K562 (cell line): ENCODE measurements around the gene KASH5. TPM values are rescaled to one million over a fixed set of nuclear protein-coding genes. Genes with fewer than 3 reads are reported as not detected.

Experiments
- BHLHE40 ChIP-seq: IDR thresholded peaks from 2 replicates; pipeline ENCODE4 v1.6.1; 2011; ENCODE audit warnings: low read length, improper control_type of control experiment
- CSDE1 ChIP-seq, 2 experiments: fragments of 450-650 bp; IDR thresholded peaks; 2 replicates each; pipeline ENCODE4 v1.6.1; 2016; ENCODE audit warnings: mild to moderate bottlenecking in 1 of 2
- CTBP1 ChIP-seq: fragments of 450-650 bp; IDR thresholded peaks from 2 replicates; pipeline ENCODE4 v1.6.1; 2016; ENCODE audit warnings: borderline replicate concordance
- E2F3 ChIP-seq: fragments of 250-450 bp; sonication (Bioruptor Pico); IDR thresholded peaks from 2 replicates; pipeline ENCODE4 v1.4.0; 2020; ENCODE audit warnings: mild to moderate bottlenecking
- EGR1 ChIP-seq: fragments of 450-650 bp; conservative IDR thresholded peaks from 2 replicates; pipeline ENCODE4 v1.6.1; 2017; ENCODE audit warnings: mild to moderate bottlenecking
- FOS ChIP-seq: IDR thresholded peaks from 3 replicates; pipeline ENCODE4 v1.6.1; 2011; ENCODE audit not compliant: insufficient read length; ENCODE audit errors: extremely low read depth
- FOXK2 ChIP-seq, 2 experiments: fragments of 450-650 bp; IDR thresholded peaks in 1 of 2; conservative IDR thresholded peaks in 1 of 2; 2 replicates each; pipeline ENCODE4 v1.6.1; 2016; ENCODE audit warnings: low read depth in 2 of 2, mild to moderate bottlenecking in 1 of 2
- GABPB1 ChIP-seq: sonication (generic); formaldehyde crosslinking; IDR thresholded peaks from 2 replicates; pipeline ENCODE4 v1.8.0; 2022; ENCODE audit warnings: mild to moderate bottlenecking, missing genetic modification reagents
- GATA2 ChIP-seq: sonication (generic); formaldehyde crosslinking; IDR thresholded peaks from 2 replicates; pipeline ENCODE4 v1.4.0; 2020; ENCODE audit warnings: mild to moderate bottlenecking, missing genetic modification reagents
- GATAD2B ChIP-seq: fragments of 450-650 bp; IDR thresholded peaks from 2 replicates; pipeline ENCODE4 v1.6.1; 2017; ENCODE audit warnings: mild to moderate bottlenecking, borderline replicate concordance
- GTF2E2 ChIP-seq: fragments of 200-800 bp; sonication (Bioruptor generic); IDR thresholded peaks from 2 replicates; pipeline ENCODE4 v1.6.1; 2016; ENCODE audit warnings: missing genetic modification characterization, missing compliant biosample characterization
- HNRNPLL ChIP-seq: fragments of 200-400 bp; formaldehyde crosslinking; IDR thresholded peaks from 2 replicates; pipeline ENCODE4 v1.6.1; 2017; ENCODE audit warnings: low read length, low read depth, mild to moderate bottlenecking; ENCODE audit not compliant: poor library complexity, severe bottlenecking
- KDM1A ChIP-seq, 2 experiments: fragments of 450-650 bp; IDR thresholded peaks; 2 replicates each; pipeline ENCODE4 v1.6.1; 2016; ENCODE audit warnings: mild to moderate bottlenecking in 2 of 2
- LCOR ChIP-seq: sonication (generic); formaldehyde crosslinking; IDR thresholded peaks from 2 replicates; pipeline ENCODE4 v1.8.0; 2022; ENCODE audit warnings: mild to moderate bottlenecking, missing genetic modification reagents
- NFYB ChIP-seq: IDR thresholded peaks from 2 replicates; pipeline ENCODE4 v1.6.1; 2011; ENCODE audit warnings: mild to moderate bottlenecking, moderate library complexity; ENCODE audit not compliant: insufficient read length; ENCODE audit errors: extremely low read depth
- NR1H2 ChIP-seq: sonication (generic); formaldehyde crosslinking; IDR thresholded peaks from 2 replicates; pipeline ENCODE4 v1.4.0; 2020; ENCODE audit warnings: mild to moderate bottlenecking, missing genetic modification reagents
- PCBP1 ChIP-seq: fragments of 200-400 bp; formaldehyde crosslinking; IDR thresholded peaks from 2 replicates; pipeline ENCODE4 v1.6.1; 2018; ENCODE audit warnings: mild to moderate bottlenecking, low read depth, low read length; ENCODE audit not compliant: poor library complexity, severe bottlenecking
- RFX5 ChIP-seq: IDR thresholded peaks from 2 replicates; pipeline ENCODE4 v1.6.1; 2011; ENCODE audit warnings: low read depth, mild to moderate bottlenecking, improper control_type of control experiment, low read length
- RNF2 ChIP-seq: sonication (generic); IDR thresholded peaks from 2 replicates; pipeline ENCODE4 v1.6.1; 2016
- SRF ChIP-seq, 2 experiments: fragments of 250-450, 450-650 bp in 1 of 2; sonication (Bioruptor Pico) in 1 of 2; sonication (generic) in 1 of 2; formaldehyde crosslinking; IDR thresholded peaks; 2 replicates each; pipeline versions ENCODE4 v1.5.0 to v1.5.1; 2020 to 2022; ENCODE audit warnings: mild to moderate bottlenecking in 1 of 2, missing genetic modification reagents in 1 of 2
- polyA plus RNA-seq, 8 experiments: library from polyadenylated mRNA; depleted of rRNA in 4 of 8; stranded (reverse) in 5 of 8; unstranded in 3 of 8; fragments of >200 nt; fragmentation: Nextera tagmentation in 2 of 8; fragmentation: Illumina TruSeq in 1 of 8; extraction: Ambion mirVana in 2 of 8; extraction: Trizol in 1 of 8; gene quantifications; 2 replicates each; pipeline versions ENCODE4 v1.2.1 to v1.2.3, GENCODE V29; 2011 to 2014; ENCODE audit warnings: inconsistent platforms in 1 of 8, missing spikeins in 1 of 8
- total RNA-seq, 7 experiments: library from RNA; depleted of rRNA in 6 of 7; stranded (reverse); fragments of >200 nt in 6 of 7; fragmentation: Illumina TruSeq in 2 of 7; extraction: Trizol in 2 of 7; gene quantifications; 2 replicates each; pipeline versions ENCODE4 v1.2.1 to v1.2.3, GENCODE V29; 2011 to 2021; ENCODE audit warnings: low replicate concordance in 1 of 7
- TF ChIP-seq, protein P1 (sequence below): sonication (generic); formaldehyde crosslinking; IDR thresholded peaks from 2 replicates; pipeline ENCODE4 v1.8.0; 2022; ENCODE audit warnings: missing genetic modification reagents, mild to moderate bottlenecking, moderate library complexity, borderline replicate concordance
- TF ChIP-seq, protein P2 (sequence below): fragments of 450-650 bp; IDR thresholded peaks from 2 replicates; pipeline ENCODE4 v1.6.1; 2018; ENCODE audit not compliant: partially characterized antibody

Gene KASH5
- total and polyA plus RNA-seq, 9 of the 15 experiments (the other 6 are each of a cell fraction or from before 2014, with no cell fraction given): 0.07 to 0.84 (median 0.34) TPM; not detected in 1

DNA sequence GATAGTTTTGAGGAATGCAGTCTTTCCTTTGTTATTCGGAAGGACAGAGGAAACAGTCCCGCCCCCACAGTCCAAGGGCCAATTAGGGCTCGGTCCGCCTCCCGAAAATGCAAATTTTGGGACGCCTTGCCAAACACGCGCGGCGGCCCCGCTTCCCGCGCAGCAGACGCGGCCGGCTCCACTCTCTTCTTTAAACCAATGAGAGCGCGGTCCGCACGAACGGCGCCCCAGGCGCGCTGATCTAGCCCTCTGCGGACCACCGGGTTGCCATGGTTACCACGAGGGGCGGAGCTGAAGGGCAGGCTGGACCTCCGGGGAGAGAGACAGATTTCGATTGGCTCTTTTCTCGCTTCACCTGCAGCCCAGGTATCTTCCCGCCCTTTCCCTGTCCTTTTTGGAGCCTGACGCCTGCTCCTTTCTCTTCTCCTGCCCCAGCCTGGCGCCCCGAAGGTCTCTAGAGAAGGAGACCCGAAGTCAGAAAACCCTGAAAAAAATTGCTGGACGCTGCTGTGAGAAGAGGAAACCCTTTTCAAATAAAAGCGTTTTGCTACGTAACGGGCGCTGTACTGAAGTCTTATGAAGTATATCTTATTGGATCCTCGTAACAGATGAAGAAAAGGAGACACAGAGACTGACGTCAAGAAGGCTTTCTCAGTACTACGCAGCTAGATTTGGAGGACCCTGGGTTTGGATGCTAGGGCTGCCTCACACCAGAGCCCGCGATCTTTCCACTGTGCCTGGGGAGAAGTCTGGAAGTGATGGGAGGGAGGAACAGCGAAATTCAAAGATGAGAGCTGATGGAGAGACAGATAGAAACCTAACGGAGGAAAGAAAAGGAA is 33.2 kb downstream of the KASH5 start (continued):
- TF ChIP-seq PCBP1 (no peak), EGR1 (peak; percentile 52), NFYB (peak; percentile 34), NR1H2 (0 out of 2 replicates have a peak, but pooled peaks have one; percentile 49), BHLHE40 (0 out of 2 replicates have a peak, but pooled peaks have one; percentile 17), CSDE1 (IDR thresholded peaks at IDR 0.05) (peak in 1 of 2 experiments; percentile 94; a peak in 2 of 4 replicates), FOXK2 (conservative IDR thresholded peaks at IDR 0.05 in 1 of 2, IDR thresholded peaks at IDR 0.05 in 1 of 2; ENCODE audit: low read depth in 2 of 2) (no peak), E2F3 (CRISPR knock-in tag) (peak; percentile 56; the same call in 1 of the 2 replicates), LCOR (CRISPR knock-in tag) (peak; percentile 43; the same call in 1 of the 2 replicates), CTBP1 (peak; percentile 100), GTF2E2 (0 out of 2 replicates have a peak, but pooled peaks have one; percentile 45), GABPB1 (CRISPR knock-in tag) (peak; percentile 49; the same call in 1 of the 2 replicates), KDM1A (IDR thresholded peaks at IDR 0.05) (0 out of 4 replicates have a peak, but pooled peaks of 1 of the 2 experiments have one; percentile 8), GATAD2B (no peak), FOS (peak; percentile 2), RFX5 (no peak), HNRNPLL (peak; percentile 72), RNF2 (no peak), SRF (CRISPR knock-in tag; IDR thresholded peaks at IDR 0.05) (0 out of 4 replicates have a peak, but pooled peaks of 1 of the 2 experiments have one; percentile 22), GATA2 (CRISPR knock-in tag) (no peak)
- TF ChIP-seq, protein P1, sequence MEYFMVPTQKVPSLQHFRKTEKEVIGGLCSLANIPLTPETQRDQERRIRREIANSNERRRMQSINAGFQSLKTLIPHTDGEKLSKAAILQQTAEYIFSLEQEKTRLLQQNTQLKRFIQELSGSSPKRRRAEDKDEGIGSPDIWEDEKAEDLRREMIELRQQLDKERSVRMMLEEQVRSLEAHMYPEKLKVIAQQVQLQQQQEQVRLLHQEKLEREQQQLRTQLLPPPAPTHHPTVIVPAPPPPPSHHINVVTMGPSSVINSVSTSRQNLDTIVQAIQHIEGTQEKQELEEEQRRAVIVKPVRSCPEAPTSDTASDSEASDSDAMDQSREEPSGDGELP (CRISPR knock-in tag): peak; percentile 43; the same call in 1 of the 2 replicates
- TF ChIP-seq, protein P2, sequence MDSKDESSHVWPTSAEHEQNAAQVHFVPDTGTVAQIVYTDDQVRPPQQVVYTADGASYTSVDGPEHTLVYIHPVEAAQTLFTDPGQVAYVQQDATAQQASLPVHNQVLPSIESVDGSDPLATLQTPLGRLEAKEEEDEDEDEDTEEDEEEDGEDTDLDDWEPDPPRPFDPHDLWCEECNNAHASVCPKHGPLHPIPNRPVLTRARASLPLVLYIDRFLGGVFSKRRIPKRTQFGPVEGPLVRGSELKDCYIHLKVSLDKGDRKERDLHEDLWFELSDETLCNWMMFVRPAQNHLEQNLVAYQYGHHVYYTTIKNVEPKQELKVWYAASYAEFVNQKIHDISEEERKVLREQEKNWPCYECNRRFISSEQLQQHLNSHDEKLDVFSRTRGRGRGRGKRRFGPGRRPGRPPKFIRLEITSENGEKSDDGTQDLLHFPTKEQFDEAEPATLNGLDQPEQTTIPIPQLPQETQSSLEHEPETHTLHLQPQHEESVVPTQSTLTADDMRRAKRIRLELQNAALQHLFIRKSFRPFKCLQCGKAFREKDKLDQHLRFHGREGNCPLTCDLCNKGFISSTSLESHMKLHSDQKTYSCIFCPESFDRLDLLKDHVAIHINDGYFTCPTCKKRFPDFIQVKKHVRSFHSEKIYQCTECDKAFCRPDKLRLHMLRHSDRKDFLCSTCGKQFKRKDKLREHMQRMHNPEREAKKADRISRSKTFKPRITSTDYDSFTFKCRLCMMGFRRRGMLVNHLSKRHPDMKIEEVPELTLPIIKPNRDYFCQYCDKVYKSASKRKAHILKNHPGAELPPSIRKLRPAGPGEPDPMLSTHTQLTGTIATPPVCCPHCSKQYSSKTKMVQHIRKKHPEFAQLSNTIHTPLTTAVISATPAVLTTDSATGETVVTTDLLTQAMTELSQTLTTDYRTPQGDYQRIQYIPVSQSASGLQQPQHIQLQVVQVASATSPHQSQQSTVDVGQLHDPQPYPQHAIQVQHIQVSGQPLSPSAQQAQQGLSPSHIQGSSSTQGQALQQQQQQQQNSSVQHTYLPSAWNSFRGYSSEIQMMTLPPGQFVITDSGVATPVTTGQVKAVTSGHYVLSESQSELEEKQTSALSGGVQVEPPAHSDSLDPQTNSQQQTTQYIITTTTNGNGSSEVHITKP: peak; percentile 56
